Measurements from ENCODE around the gene CFAP97D2.

- TF ChIP-seq CTCF (IDR thresholded peaks at IDR 0.05) (no peak), POLR2A (IDR thresholded peaks at IDR 0.05) (no peak)
These were observed 64.9 kb downstream of the CFAP97D2 start for GRCh38 chr13:114243971-114244370.

Measured in right lobe of liver (tissue), 4 donors.